Renal pelvis (tissue), 4 donors: ENCODE results near the gene PLA2G1B. TPM values are rescaled to one million over a fixed set of nuclear protein-coding genes. Genes with fewer than 3 reads are reported as not detected.

Experiments
- DNase-seq: peaks from one replicate; pipeline ENCODE4 v3.0.0-alpha.2; 2013
- polyA plus RNA-seq, 3 donors: library from polyadenylated mRNA; unstranded; fragments of 120-200 nt; gene quantifications; one replicate each; pipeline ENCODE4 v1.2.1, GENCODE V29; 2013; ENCODE audit not compliant: insufficient read length in 3 of 3

Gene PLA2G1B
- polyA plus RNA-seq, 3 donors, result 0.41 to 0.84 (median 0.41) TPM

DNA sequence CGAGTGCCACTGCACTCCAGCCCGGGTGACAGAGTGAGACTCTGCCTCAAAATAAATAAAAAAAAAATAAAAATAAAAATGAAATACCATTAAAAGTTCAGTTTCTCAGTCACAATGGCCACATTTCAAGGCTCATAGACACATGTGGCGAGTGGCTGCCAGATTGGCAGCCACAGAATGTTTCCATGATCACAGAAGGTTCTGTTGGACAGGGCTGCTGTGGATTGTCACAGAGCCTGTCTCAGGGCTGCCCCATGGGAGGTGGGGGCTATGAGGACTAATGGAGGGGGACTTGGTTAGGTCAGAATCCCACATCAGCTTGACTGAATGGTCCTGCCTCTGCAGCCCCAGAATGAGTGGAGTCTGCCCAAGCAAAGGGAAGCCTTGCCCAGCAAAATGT is 3.8 kb upstream of the PLA2G1B start:
- no peak for DNase-seq

DNA sequence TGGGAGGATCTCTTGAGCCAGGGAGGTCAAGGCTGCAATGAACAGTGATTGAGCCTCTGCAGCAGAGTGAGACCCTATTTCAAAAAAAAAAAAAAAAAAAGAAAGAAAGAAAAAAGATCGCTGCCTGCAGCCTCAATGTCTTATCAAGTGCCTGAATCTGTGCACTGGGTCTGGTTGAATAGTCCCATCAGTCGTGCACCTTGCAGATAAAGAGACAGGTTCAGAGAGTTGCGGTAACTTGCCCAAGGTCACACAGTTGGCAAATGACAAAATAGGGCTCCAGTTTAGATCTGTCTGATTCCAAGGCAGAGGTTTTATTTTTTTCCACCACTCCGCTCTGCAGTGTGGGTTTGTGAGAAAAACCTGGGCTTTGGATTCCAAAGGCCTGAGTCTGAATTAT is 649 bp upstream of the PLA2G1B start:
- no peak for DNase-seq

DNA sequence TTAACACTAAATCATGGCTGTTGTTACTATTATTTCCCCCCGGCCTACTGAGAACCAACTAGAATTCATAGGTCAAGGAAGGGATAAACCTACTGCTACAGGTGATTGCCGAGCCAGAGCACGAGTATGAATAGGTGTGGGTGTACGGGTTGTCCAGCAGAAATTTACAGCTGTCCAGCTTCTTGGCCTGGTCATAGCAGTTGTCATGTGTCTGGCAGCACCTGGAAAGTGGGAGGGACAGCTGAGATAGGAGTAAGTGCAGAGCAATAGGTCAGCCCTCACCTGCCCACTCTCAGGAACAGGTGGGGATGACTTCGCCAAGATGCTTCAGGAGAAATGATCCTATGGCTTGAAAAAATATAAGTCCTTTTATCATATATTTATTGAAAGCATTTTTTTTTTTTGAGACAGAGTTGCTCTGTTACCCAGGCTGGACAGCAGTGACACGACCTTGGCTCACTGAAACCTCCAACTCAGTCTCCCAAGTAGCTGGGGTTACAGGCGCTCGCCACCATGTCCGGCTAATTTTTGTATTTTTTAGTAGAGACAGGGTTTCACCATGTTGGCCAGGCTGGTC is 2.6 kb downstream of the PLA2G1B start:
- no peak for DNase-seq

DNA sequence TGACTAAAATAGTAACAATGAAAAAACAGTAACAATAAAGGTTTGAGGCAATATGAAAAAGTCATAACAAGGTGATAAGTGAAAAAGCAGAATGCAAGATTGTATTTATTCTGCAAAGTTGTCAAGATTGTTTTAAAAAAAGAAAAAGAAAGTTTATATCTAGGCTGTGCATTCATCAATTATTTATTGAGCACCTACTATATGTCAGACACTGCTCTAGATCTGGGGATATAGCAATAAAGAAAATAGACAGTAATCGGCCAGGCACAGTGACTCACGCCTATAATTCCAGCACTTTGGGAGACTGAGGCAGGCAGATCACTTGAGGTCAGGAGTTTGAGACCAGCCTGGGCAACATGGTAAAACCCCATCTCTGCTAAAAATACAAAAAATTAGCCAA is 3.8 kb downstream of the PLA2G1B start:
- DNase-seq, result no peak

DNA sequence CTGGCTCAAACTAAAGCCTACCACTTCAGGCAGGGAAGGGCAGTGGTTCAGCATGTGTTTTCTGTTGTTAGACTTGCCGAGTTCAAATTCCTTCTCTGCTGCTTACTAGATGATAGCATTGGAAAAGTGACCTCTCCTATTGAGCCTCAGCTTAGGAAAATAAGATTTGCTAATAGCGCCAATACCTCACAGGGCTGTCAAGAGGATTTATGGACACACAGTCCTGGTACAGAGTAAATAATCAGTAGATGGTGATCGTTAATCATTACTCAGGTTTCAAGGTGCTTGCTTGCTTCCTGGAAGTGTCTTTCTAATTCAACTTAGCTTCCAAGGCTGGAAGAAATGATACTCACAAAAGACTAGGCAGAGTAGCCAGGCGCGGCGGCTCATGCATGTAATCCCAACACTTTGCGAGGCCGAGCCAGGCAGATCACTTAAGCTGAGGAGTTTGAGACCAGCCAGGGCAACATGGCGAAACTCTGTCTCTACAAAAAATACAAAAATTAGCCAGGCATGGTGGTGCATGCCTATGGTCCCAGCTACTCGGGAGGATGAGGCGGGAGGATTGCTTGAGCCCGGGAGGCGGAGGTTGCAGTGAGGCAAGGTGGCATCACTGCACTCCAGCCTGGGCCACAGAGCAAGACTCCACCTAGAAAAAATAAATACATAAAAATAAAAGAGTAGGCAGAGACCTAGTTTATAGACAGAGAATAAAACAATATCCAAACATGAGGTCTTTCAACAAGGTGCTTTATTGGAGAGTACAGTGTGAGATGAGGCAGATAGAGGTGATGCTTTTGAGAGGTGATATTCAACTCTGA is 6.0 kb downstream of the PLA2G1B start:
- peak; percentile 57 for DNase-seq

DNA sequence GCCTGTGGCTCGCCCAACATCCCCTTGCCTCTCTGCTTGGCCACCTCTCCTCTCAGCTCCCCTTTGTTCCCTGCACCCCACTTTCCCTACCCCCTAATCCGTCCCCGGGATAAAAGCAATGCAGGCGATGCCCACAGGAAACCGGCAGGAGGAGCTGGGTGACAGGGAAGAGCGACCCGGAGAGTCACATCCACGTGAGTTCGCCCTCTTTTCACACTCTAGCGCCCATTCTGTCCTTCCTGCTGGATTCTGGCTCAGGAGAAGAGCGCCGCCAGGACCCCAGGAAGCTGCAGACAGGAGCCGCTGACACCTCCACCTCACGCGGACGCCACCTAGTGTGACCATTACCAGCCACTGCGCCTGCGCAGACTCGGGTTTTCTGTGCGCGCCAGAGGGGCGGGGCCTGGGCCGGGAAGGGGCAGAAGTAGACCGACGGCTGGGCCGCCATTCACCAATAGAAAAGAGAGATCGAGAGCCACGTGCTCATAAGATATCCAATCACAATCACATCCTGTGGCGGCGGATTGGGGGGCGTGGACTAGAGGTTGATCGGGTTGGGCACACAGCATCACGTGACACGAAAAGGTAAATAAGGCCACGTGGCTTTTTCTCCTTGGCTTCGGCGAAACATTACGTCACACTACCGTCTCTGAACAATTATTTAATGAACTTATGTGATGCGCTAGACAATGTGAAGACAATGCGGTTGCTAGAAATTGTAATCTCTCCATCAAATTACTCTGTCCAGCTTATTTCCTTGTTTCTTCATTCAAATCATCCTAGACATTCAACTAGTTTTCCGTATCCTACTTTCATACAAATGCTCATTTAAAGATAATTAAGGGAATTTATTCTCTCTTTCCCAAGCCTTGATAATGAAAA is 10.1 kb downstream of the PLA2G1B start:
- DNase-seq, result peak; percentile 99

DNA sequence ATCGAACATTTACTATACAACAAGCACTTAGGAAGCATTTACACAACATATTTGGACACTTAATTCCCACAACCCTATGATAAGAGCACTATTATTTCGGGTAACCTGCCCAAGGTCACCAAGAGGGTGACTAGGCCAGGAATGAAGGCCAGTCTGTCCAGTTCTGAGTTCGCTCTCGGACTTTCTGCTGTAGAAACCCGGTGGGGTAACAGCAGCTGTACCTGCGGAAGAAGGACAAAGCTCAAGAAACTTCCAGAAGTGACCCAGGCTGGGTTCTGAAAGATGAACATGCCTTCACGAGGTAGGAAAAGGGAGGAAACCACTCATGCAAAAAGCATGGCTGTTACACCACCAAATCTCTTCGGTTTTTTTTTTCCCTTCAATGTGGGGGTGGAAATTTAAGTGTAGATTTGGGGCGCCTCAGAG is 10.8 kb downstream of the PLA2G1B start:
- DNase-seq, result no peak

DNA sequence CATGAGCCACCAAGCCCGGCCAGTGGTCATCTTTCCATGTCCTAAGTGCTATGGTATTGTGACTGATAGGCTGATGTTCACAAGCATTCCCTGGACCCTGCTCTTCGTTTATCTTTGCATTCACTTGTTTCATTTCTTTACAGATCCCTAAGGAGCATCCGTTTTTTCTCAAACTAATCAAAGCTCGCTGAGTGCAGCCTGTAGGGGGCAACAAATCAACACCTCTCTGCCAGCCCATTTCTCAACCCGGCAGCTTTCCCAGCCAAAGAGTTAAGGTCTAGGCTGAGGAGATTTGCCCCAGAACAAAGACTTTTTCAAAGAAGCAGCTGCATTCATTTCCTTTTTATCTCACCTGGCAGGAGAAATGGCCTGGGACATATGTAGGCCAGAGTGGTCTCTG is 13.4 kb downstream of the PLA2G1B start:
- no peak for DNase-seq

DNA sequence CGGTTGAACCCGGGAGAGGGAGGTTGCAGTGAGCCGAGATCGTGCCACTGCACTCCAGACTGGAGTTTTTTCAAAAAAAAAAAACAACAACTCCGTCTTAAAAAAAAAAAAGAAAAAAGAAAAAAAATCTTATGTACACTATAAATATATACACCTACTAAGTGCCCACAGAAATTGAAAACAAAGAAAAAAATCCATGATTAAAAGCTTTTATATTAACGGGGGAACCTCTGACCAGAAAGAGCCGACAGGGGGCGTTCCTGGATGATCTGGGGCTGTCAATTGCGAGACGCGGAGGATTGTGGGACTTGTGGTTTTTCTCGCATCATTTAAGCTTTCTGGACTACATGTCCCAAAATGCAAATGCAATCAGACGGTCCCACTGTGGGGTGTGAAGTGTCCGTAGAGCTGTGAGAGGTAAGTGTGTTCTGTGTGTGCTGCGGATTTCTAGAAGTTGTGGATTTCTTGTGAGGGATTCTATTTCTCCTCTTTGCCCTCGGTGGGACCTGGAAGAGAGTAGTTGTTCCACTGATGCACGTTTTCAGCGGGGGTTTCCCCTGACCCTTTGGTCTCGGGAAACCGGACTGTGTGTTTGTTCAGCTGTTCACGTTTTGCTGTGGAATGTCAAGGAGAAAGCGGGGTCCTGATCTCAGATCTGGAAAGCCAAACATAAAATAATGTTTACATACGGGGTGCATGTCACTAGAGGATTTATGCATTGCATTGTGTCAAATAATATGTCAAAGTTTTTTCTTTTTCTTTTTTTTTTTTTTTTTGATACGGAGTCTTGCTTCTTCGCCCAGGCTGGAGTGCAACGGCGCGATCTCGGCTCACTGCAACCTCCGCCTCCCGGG is 25.4 kb downstream of the PLA2G1B start, which contains the start of gene SIRT4:
Gene SIRT4, plus strand, starts transcription at position 360 of the 854 bp plus-strand sequence. CDS start 1,241 bp downstream, outside the sequence.
- DNase-seq, result peak; percentile 96

DNA sequence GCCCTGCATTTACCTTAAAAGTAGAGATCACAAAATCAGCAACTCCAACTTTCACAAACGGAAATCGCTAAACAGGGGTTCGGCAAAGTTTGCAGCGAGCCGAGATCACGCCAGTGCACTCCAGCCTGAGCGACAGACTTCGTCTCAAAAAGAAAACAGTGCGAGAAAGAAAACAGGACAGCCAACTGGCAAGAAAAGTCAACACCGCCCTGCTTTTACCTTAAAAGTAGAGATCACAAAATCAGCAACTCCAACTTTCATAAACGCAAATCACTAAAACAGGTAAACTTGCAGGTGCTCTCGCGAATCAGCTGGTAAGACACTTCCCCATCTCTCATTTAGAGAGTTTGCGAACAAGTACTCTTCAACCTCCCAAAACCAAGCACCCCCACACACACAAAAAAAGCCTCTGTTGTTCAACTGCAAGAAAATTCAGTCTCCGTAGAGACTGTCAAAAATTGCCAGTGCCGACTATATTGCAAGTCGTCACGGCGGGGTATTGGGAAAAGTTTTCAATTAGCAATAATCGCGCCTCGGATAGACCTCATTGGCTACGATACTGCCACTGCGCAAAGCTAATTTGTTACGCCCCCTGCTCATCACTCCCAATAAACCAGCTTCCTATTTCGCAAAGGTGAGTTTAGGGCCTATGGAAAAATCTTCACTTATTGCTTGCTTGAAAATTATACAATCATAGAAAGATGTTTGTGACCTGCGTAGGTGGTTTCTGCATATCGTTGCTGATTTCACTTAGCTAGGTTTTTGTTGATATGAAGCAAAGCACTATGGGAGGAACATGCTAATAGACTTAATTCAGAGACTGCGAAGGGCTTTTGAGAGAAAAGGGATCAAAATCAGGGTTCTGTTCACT is 34.7 kb downstream of the PLA2G1B start, which contains the start of gene RNU4-1:
Gene RNU4-1, minus strand, starts transcription at position 577 of the 871 bp plus-strand sequence.
- peak; percentile 89 for DNase-seq

DNA sequence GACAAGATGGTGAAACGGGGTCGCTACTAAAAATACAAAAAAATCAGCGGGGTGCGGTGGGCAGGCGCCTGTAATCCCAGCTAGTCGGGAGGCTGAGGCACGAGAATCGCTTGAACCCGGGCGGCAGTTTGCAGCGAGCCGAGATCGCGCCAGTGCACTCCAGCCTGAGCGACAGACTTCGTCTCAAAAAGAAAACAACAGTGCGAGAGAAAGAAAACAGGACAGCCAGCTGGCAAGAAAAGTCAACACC is 35.2 kb downstream of the PLA2G1B start:
- DNase-seq, result no peak

DNA sequence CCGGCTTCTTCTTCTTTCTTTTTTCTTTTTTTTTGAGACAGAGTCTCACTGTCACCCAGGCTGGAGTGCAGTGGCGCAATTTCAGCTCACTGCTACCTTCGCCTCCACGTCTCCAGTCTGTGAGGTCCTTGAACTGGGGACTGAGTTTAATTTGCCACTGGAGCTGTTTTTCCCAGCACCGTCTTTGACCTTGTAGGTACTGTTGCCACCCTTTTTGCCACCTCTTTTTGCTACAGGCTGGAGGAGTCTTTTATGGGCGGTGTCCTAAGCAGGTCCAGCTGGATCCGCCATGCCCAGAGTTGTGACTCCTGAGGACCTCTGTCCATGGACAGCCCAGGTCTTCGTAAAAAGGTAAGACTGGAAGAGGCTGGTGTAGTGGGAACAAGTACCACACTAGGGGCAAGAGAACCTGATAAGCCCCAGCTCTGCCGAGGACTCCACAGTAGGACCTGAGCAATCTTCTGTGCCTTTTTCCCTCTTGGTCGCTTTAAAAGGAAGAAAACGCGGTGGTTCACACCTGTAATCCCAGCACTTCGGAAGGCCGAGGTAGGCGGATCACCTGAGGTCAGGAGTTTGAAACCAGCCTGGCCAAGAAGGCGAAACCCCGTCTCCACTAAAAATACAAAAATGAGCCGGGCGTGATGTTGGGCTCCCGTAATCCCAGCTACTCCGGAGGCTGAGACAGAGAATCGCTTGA is 36.8 kb downstream of the PLA2G1B start:
- DNase-seq, result peak; percentile 27

DNA sequence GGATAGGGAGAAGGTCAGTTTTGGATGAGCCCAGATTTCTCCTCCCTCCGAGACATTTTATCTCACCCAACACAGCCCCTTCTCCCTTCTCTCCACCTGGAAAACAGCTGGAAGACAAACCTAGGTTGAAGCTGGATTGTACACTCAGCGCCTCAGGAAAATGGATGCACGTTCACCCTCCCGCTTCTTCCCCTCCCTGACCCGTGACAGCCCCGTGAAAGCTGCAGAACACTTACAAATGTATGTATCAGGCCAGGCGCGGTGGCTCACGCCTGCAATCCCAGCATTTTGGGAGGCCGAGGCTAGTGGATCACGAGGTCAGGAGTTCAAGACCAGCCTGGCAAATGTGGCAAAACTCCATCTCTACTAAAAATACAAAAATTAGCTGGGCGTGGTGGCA is 40.1 kb downstream of the PLA2G1B start:
- no peak for DNase-seq

DNA sequence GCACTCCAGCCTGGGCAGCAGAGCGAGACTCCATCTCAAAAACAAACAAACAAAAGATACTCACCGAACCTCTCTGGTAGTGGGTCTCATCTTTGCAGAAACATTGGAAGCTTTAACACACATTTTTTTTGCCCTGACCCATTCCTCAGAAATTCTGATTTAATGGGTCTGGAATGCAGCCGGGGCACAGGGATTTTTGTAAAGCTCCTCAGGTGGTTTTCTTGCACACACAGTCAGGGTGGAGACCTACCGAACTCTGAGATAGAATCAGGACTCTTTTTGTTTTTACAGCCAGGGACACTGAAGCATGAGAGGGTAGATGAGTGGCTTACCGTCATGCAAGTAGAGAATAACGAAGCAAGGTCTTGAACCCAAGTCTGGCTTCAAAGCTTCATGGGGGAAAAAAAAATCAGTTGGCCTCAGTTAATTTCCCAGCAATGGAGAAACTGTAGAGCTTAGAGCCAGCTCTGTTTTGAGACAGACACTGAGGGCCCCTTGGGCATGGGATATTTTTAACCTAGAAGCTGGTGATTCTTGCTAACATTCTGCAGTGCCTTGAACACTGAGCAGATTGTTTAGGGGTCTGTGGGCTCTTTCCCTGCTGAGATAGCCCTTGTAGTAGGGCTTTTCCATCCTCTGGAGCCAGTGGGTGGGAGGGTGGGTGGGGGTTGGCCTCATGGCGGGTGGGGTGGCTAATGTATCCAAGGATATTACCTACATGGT is 40.6 kb downstream of the PLA2G1B start:
- no peak for DNase-seq

DNA sequence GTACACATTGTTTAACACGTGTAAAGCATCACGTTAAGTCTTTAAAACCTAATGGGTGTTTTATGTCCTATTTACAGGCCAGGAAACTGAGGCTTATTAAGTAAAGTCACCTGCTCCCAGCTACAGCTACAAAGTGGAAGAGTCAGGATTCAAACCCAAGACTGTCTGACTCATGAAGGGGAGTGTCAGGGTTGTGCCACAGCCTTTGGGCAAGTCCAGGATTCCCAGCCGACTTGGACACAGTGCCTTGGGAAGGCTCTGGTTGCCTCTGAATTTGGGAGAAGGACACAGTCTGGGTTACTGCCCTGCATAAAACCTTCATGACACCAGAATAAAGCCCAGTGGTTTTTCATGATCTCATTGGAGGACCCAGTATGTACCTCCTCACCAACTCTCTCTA is 43.2 kb downstream of the PLA2G1B start:
- DNase-seq, result no peak

DNA sequence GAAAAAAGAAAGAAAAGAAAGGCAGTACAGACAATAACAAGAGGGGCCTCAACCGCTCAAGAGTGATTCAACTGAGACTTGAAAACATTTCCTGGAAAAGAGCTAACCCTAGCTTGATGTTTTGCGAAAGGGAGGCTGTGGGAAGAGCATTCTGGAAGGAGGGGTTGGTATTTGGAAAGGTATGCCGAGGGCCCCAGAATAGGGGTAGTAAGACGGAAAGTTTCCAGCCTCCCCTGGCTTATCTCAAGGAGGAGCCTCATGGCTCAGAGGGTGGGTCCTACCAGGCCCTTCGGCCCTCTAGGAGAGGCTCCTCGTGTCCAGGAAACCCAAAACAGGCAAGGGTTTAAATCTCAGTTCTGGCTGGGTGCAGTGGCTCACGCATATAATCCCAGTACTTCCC is 44.3 kb downstream of the PLA2G1B start:
- DNase-seq, result no peak

DNA sequence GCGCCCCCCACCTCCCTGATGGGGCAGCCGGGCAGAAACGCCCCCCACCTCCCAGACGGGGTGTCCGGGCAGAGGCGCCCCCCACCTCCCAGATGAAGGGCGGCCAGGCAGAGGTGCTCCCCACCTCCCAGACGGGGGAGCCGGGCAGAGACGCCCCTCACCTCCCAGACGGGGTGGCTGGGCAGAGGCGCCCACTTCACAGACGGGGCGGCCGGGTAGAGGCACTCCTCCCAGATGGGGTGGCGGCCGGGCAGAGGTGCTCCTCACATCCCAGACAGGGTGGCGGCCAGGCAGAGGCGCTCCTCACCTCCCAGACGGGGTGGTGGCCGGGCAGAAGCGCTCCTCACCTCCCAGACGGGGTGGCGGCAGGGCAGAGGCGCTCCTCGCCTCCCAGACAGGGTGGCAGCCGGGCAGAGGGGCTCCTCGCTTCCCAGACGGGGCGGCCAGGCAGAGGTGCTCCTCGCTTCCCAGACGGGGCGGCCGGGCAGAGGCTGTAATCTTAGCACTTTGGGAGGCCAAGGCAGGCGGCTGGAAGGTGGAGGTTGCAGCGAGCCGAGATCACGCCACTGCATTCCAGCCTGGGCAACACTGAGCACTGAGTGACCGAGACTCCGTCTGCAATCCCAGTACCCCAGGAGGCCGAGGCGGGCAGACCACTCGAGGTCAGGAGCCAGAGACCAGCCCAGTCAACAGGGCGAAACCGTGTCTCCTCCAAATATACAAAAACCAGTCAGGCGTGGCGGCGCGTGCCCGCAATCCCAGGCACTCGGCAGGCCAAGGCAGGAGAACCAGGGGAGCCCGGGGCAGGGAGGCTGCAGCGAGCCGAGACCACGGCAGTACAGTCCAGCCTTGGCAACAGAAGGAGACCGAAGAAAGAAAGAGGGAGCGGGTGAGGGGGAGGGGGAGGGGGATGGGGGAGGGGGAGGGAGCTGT is 49.2 kb downstream of the PLA2G1B start:
- DNase-seq, result no peak

DNA sequence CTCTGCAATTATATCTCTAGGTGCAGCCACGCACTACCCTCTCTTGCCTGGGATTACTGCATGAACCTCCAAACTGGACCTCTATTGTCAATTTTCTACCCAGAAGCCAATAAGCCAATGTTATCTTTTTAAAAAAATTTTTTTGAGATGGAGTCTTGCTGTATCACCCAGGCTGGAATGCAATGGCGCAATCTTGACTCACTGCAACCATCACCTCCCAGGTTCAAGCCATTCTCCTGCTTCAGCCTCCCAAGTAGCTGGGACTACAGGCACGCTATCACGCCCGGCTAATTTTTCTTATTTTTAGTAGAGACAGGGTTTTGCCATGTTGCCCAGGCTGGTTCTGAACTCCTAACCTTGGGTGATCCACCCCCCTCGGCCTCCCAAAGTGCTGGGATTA is 50.8 kb downstream of the PLA2G1B start:
- DNase-seq, result no peak
